BJ (cell line): ENCODE results near the gene TCF12. TPM values are rescaled to one million over a fixed set of nuclear protein-coding genes. Genes with fewer than 3 reads are reported as not detected.
A peak's percentile ranks its signal among the peaks of the same experiment; 100 is the strongest.

Source experiments
- CTCF ChIA-PET: fragments of 350-600 bp; formaldehyde crosslinking; extraction: SDS; loops from one replicate; lab custom pipeline; 2021; ENCODE audit warnings: antibody characterized with exemption, inconsistent platforms; lab: Yijun Ruan, JAX
- POLR2A ChIA-PET: fragments of 300-600 bp; sonication (Branson Sonifier 250); formaldehyde crosslinking; extraction: SDS; loops from one replicate; lab custom pipeline; 2021; ENCODE audit warnings: antibody characterized with exemption; lab: Charles Lee
- DNase-seq: peaks from one replicate; pipeline ENCODE4 v3.0.0-alpha.2; 2011; ENCODE audit warnings: low read depth
- H3K27me3 ChIP-seq: 2 replicates; pipeline ENCODE4 v1.6.0; 2011; ENCODE audit warnings: low read length; ENCODE audit not compliant: control insufficient read depth, insufficient read depth
- H3K36me3 ChIP-seq: 2 replicates; pipeline ENCODE4 v1.5.1; 2011; ENCODE audit warnings: low read length; ENCODE audit not compliant: control insufficient read depth, insufficient read depth
- H3K4me3 ChIP-seq: 2 replicates; pipeline ENCODE4 v1.5.1; 2011; ENCODE audit warnings: low read depth, mild to moderate bottlenecking, control low read depth, low read length
- CTCF ChIP-seq: IDR thresholded peaks from 2 replicates; pipeline ENCODE4 v1.5.1; 2011; ENCODE audit warnings: low read depth, mild to moderate bottlenecking, control low read depth, inconsistent platforms, low read length, moderate library complexity; ENCODE audit not compliant: insufficient read depth
- polyA plus RNA-seq: library from polyadenylated mRNA; depleted of rRNA; stranded (reverse); fragments of >200 nt; gene quantifications from 2 replicates; pipeline ENCODE4 v1.2.3, GENCODE V29; 2011; rRNA removed
- small RNA-seq: library from RNA; depleted of rRNA; stranded (forward); fragments of <200 nt; gene quantifications from one replicate; pipeline ENCODE3, GENCODE V24; 2012; ENCODE audit warnings: low replicate concordance, low read depth; ENCODE audit not compliant: insufficient read length

Gene TCF12
- polyA plus RNA-seq, 1 experiment: 134 TPM

GRCh38 chr15:57337868-57338411 is 419.5 kb downstream of the TCF12 start:
- H3K36me3 ChIP-seq: no peaks in the 10 kb centered on the region
- TF ChIP-seq CTCF: peak; percentile 59
- DNase-seq: no peak
- ChIA-PET POLR2A (no interaction called here), CTCF (interaction anchor here (0.5 to 13.5 kb wide), 5 partner anchors 16 to 207 kb away, joined by 3 to 336 read pairs (median 63); no protein-coding TSS in a partner anchor)
- no peak overlapping the region for H3K4me3 ChIP-seq
- H3K27me3 ChIP-seq: no peaks in the 10 kb centered on the region

- no peaks in the 10 kb centered on the region for H3K36me3 ChIP-seq
- CTCF ChIA-PET: interaction anchor here (1.3 to 13.5 kb wide), 12 partner anchors 9 to 205 kb away, joined by 3 to 336 read pairs (median 20); no protein-coding TSS in a partner anchor
- no peaks in the 10 kb centered on the region for H3K27me3 ChIP-seq
- H3K4me3 ChIP-seq: no peak overlapping the region
- DNase-seq: no peak
- POLR2A ChIA-PET: no interaction called here
- TF ChIP-seq CTCF: no peak
These were observed 420.9 kb downstream of the TCF12 start for GRCh38 chr15:57339321-57339720.

Small RNAs within 50 kb of the gene (small RNA-seq; reads per million reads assigned to genes)
- gene RF01210: not detected

Other genes starting within 250 kb of the TCF12 start
- gene ZNF280D, start 185.1 kb upstream of the TCF12 start, polyA plus RNA-seq: 4.0 and 8.6 TPM in 2 replicates